Astrocyte of the spinal cord (primary cell): ENCODE measurements around the gene TAS1R2.

Source experiments
- DNase-seq: peaks from one replicate; pipeline ENCODE4 v3.0.0; 2011; ENCODE audit warnings: low read depth, low spot score
- H3K4me3 ChIP-seq: 2 replicates; pipeline ENCODE4 v1.5.1; 2011; ENCODE audit warnings: low read depth, mild to moderate bottlenecking, low read length, moderate library complexity
- CTCF ChIP-seq: IDR thresholded peaks from 2 replicates; pipeline ENCODE4 v1.5.1; 2012; ENCODE audit warnings: low read depth, mild to moderate bottlenecking, low read length, inconsistent platforms
- in situ Hi-C: cut with HindIII; loops from 2 replicates; pipeline ENCODE4 v1.10.0; 2017; ENCODE audit warnings: low sequenced_read_pairs

The TAS1R2 gene

GRCh38 chr1:18879791-18880309 is 20.4 kb upstream of the TAS1R2 start:
- in situ Hi-C loops = no loop called here
- no peak for TF ChIP-seq CTCF
- no peak for DNase-seq
- no peak overlapping the region for H3K4me3 ChIP-seq

GRCh38 chr1:18879215-18879790 is 19.8 kb upstream of the TAS1R2 start:
- DNase-seq = no peak
- no peak overlapping the region for H3K4me3 ChIP-seq
- in situ Hi-C loops = no loop called here
- TF ChIP-seq CTCF = no peak

GRCh38 chr1:18878538-18879214 is 19.2 kb upstream of the TAS1R2 start:
- no peak for DNase-seq
- H3K4me3 ChIP-seq = no peak overlapping the region
- in situ Hi-C loops = no loop called here
- TF ChIP-seq CTCF = no peak

- no peak overlapping the region for H3K4me3 ChIP-seq
- TF ChIP-seq CTCF = no peak
- DNase-seq = no peak
- in situ Hi-C loops = no loop called here
Observed at GRCh38 chr1:18877282-18877681, 17.8 kb upstream of the TAS1R2 start.

- no peak for TF ChIP-seq CTCF
- in situ Hi-C loops = no loop called here
- H3K4me3 ChIP-seq = no peak overlapping the region
- DNase-seq = no peak
Observed at GRCh38 chr1:18876210-18876609, 16.8 kb upstream of the TAS1R2 start.

- H3K4me3 ChIP-seq = no peak overlapping the region
- DNase-seq = no peak
- in situ Hi-C loops = no loop called here
- no peak for TF ChIP-seq CTCF
Observed at GRCh38 chr1:18875796-18876128, 16.3 kb upstream of the TAS1R2 start.
